ENCODE results near the gene KIF6. TPM values are rescaled to one million over a fixed set of nuclear protein-coding genes. Genes with fewer than 3 reads are reported as not detected.

The KIF6 gene
- total RNA-seq, 1 donor from 2014 or later, result 0.32 TPM

GRCh38 chr6:39452306-39453145, 272.7 kb downstream of the KIF6 start:
- intact Hi-C loops (cut with micrococcal nuclease), result no loop called here

GRCh38 chr6:39451831-39452230, 273.4 kb downstream of the KIF6 start:
- intact Hi-C loops (cut with micrococcal nuclease), result no loop called here

- intact Hi-C loops (cut with micrococcal nuclease), result no loop called here
These were observed 276.2 kb downstream of the KIF6 start for GRCh38 chr6:39449022-39449421.

- intact Hi-C loops (cut with micrococcal nuclease), result no loop called here
These were observed 278.3 kb downstream of the KIF6 start for GRCh38 chr6:39446909-39447308.

- intact Hi-C loops (cut with micrococcal nuclease), result no loop called here
These were observed 279.5 kb downstream of the KIF6 start for GRCh38 chr6:39445667-39446066.

GRCh38 chr6:39444479-39445019, 280.7 kb downstream of the KIF6 start:
- intact Hi-C loops (cut with micrococcal nuclease), result no loop called here

- intact Hi-C loops (cut with micrococcal nuclease), result no loop called here
These were observed 283.2 kb downstream of the KIF6 start for GRCh38 chr6:39441986-39442385.

- intact Hi-C loops (cut with micrococcal nuclease), result no loop called here
These were observed 283.9 kb downstream of the KIF6 start for GRCh38 chr6:39441301-39441700.

GRCh38 chr6:39440039-39440426, 285.2 kb downstream of the KIF6 start:
- intact Hi-C loops (cut with micrococcal nuclease), result no loop called here

GRCh38 chr6:39439342-39440038, 285.7 kb downstream of the KIF6 start:
- intact Hi-C loops (cut with micrococcal nuclease), result no loop called here

GRCh38 chr6:39433630-39434029, 291.6 kb downstream of the KIF6 start:
- intact Hi-C loops (cut with micrococcal nuclease), result no loop called here

- intact Hi-C loops (cut with micrococcal nuclease), result no loop called here
These were observed 292.7 kb downstream of the KIF6 start for GRCh38 chr6:39432330-39433025.

GRCh38 chr6:39430871-39431523, 294.2 kb downstream of the KIF6 start:
- intact Hi-C loops (cut with micrococcal nuclease), result no loop called here

GRCh38 chr6:39430446-39430845, 294.8 kb downstream of the KIF6 start:
- intact Hi-C loops (cut with micrococcal nuclease), result no loop called here

GRCh38 chr6:39428816-39429215, 296.4 kb downstream of the KIF6 start:
- intact Hi-C loops (cut with micrococcal nuclease), result no loop called here

GRCh38 chr6:39428152-39428551, 297.1 kb downstream of the KIF6 start:
- intact Hi-C loops (cut with micrococcal nuclease), result no loop called here

- intact Hi-C loops (cut with micrococcal nuclease), result no loop called here
These were observed 299.1 kb downstream of the KIF6 start for GRCh38 chr6:39426073-39426456.

GRCh38 chr6:39425346-39426072, 299.7 kb downstream of the KIF6 start:
- intact Hi-C loops (cut with micrococcal nuclease), result no loop called here

GRCh38 chr6:39424831-39425230, 300.4 kb downstream of the KIF6 start:
- intact Hi-C loops (cut with micrococcal nuclease), result no loop called here

- intact Hi-C loops (cut with micrococcal nuclease), result no loop called here
These were observed 303.0 kb downstream of the KIF6 start for GRCh38 chr6:39422238-39422637.

All from T-helper 2 cell treated with Interferon-gamma antibody and Interleukin-4, amounts not matched to agents 100 ng/mL and 5 ng/mL, for 36 hours (primary cell).